ENCODE measurements around the gene PNPLA3. TPM values are rescaled to one million over a fixed set of nuclear protein-coding genes. Genes with fewer than 3 reads are reported as not detected.

PNPLA3 gene
- polyA plus RNA-seq, 1 donor from 2014 or later, result not detected

- no peak overlapping the region for H3K4me3 Mint-ChIP-seq
- peaks cover 3% of the 10 kb centered on the region for H3K36me3 Mint-ChIP-seq
Measured at GRCh38 chr22:43975041-43975440, 51.4 kb downstream of the PNPLA3 start.

GRCh38 chr22:43976861-43977795 is 53.5 kb downstream of the PNPLA3 start:
- H3K4me1 Mint-ChIP-seq, result peaks cover 0 to 2% (median 0%) of the 10 kb centered on the region in 3 donors
- no peaks in the 10 kb centered on the region for H3K27me3 Mint-ChIP-seq
- H3K36me3 Mint-ChIP-seq, result peaks cover 5% of the 10 kb centered on the region
- H3K9me3 Mint-ChIP-seq, result no peaks in the 10 kb centered on the region
- no peak overlapping the region for H3K27ac Mint-ChIP-seq
- no peak overlapping the region for H3K4me3 Mint-ChIP-seq

More at GRCh38 chr22:43975041-43975440, 51.4 kb downstream of the PNPLA3 start:
- Mint-ChIP-seq H3K27me3 (no peaks in the 10 kb centered on the region), H3K27ac (no peak overlapping the region), H3K4me1 (no peaks in the 10 kb centered on the region), H3K9me3 (no peaks in the 10 kb centered on the region)

- Mint-ChIP-seq H3K9me3 (no peaks in the 10 kb centered on the region), H3K4me3 (no peak overlapping the region), H3K27me3 (no peaks in the 10 kb centered on the region), H3K27ac (no peak overlapping the region), H3K36me3 (peaks cover 5% of the 10 kb centered on the region), H3K4me1 (peaks cover 0 to 2% (median 0%) of the 10 kb centered on the region in 3 donors)
Measured at GRCh38 chr22:43978558-43978957, 55.0 kb downstream of the PNPLA3 start.

- Mint-ChIP-seq H3K9me3 (no peaks in the 10 kb centered on the region), H3K27ac (no peak overlapping the region), H3K36me3 (peaks cover 5% of the 10 kb centered on the region), H3K27me3 (no peaks in the 10 kb centered on the region), H3K4me1 (peaks cover 0 to 2% (median 0%) of the 10 kb centered on the region in 3 donors), H3K4me3 (no peak overlapping the region)
Measured at GRCh38 chr22:43980579-43980978, 57.0 kb downstream of the PNPLA3 start.

- H3K4me3 Mint-ChIP-seq, result no peak overlapping the region
- H3K27ac Mint-ChIP-seq, result no peak overlapping the region
- H3K36me3 Mint-ChIP-seq, result peaks cover 5% of the 10 kb centered on the region
- H3K4me1 Mint-ChIP-seq, result peaks cover 0 to 2% (median 0%) of the 10 kb centered on the region in 3 donors
- no peaks in the 10 kb centered on the region for H3K9me3 Mint-ChIP-seq
- no peaks in the 10 kb centered on the region for H3K27me3 Mint-ChIP-seq
Measured at GRCh38 chr22:43980996-43981395, 57.4 kb downstream of the PNPLA3 start.

GRCh38 chr22:43983808-43984207 is 60.2 kb downstream of the PNPLA3 start:
- peaks cover 0 to 2% (median 0%) of the 10 kb centered on the region in 3 donors for H3K4me1 Mint-ChIP-seq
- no peak overlapping the region for H3K4me3 Mint-ChIP-seq
- no peaks in the 10 kb centered on the region for H3K27me3 Mint-ChIP-seq
- no peaks in the 10 kb centered on the region for H3K9me3 Mint-ChIP-seq
- H3K27ac Mint-ChIP-seq, result no peak overlapping the region
- H3K36me3 Mint-ChIP-seq, result peaks cover 5% of the 10 kb centered on the region

- Mint-ChIP-seq H3K4me1 (no peaks in the 10 kb centered on the region), H3K27ac (no peak overlapping the region), H3K4me3 (no peak overlapping the region), H3K9me3 (no peaks in the 10 kb centered on the region), H3K27me3 (no peaks in the 10 kb centered on the region), H3K36me3 (no peaks in the 10 kb centered on the region)
Measured at GRCh38 chr22:43985532-43985931, 61.9 kb downstream of the PNPLA3 start.

GRCh38 chr22:43988116-43988820 is 64.7 kb downstream of the PNPLA3 start:
- Mint-ChIP-seq H3K27ac (no peak overlapping the region), H3K9me3 (no peaks in the 10 kb centered on the region), H3K27me3 (no peaks in the 10 kb centered on the region), H3K4me3 (no peak overlapping the region), H3K4me1 (peaks cover 2 to 4% (median 3%) of the 10 kb centered on the region in 3 donors), H3K36me3 (no peaks in the 10 kb centered on the region)

- no peaks in the 10 kb centered on the region for H3K27me3 Mint-ChIP-seq
- no peaks in the 10 kb centered on the region for H3K36me3 Mint-ChIP-seq
- H3K9me3 Mint-ChIP-seq, result no peaks in the 10 kb centered on the region
- H3K27ac Mint-ChIP-seq, result no peak overlapping the region
- peaks cover 5 to 11% (median 8%) of the 10 kb centered on the region in 3 donors for H3K4me1 Mint-ChIP-seq
- H3K4me3 Mint-ChIP-seq, result no peak overlapping the region
Measured at GRCh38 chr22:43988960-43989359, 65.4 kb downstream of the PNPLA3 start.

GRCh38 chr22:43990044-43990443 is 66.4 kb downstream of the PNPLA3 start:
- H3K36me3 Mint-ChIP-seq, result no peaks in the 10 kb centered on the region
- H3K4me1 Mint-ChIP-seq, result peaks cover 8 to 18% (median 12%) of the 10 kb centered on the region in 3 donors
- no peak overlapping the region for H3K27ac Mint-ChIP-seq
- no peaks in the 10 kb centered on the region for H3K9me3 Mint-ChIP-seq
- no peak overlapping the region for H3K4me3 Mint-ChIP-seq
- no peaks in the 10 kb centered on the region for H3K27me3 Mint-ChIP-seq

- peaks cover 16 to 30% (median 21%) of the 10 kb centered on the region in 3 donors for H3K4me1 Mint-ChIP-seq
- no peaks in the 10 kb centered on the region for H3K27me3 Mint-ChIP-seq
- no peaks in the 10 kb centered on the region for H3K9me3 Mint-ChIP-seq
- H3K27ac Mint-ChIP-seq, result no peak overlapping the region
- peaks cover 3% of the 10 kb centered on the region for H3K36me3 Mint-ChIP-seq
- H3K4me3 Mint-ChIP-seq, result no peak overlapping the region
Measured at GRCh38 chr22:43991316-43992020, 67.9 kb downstream of the PNPLA3 start.

- Mint-ChIP-seq H3K27me3 (no peaks in the 10 kb centered on the region), H3K4me1 (peaks cover 23 to 33% (median 29%) of the 10 kb centered on the region in 3 donors), H3K27ac (peak overlapping the region in 1 of 3 donors; percentile 59), H3K4me3 (peak overlapping the region in 1 of 4 donors; percentile 82), H3K36me3 (peaks cover 3% of the 10 kb centered on the region), H3K9me3 (no peaks in the 10 kb centered on the region)
Measured at GRCh38 chr22:43992331-43992821, 68.8 kb downstream of the PNPLA3 start.

- H3K4me1 Mint-ChIP-seq, result peaks cover 25 to 33% (median 32%) of the 10 kb centered on the region in 3 donors
- no peaks in the 10 kb centered on the region for H3K9me3 Mint-ChIP-seq
- peaks cover 3% of the 10 kb centered on the region for H3K36me3 Mint-ChIP-seq
- peak overlapping the region in 2 of 4 donors; percentile 4 to 69 for H3K4me3 Mint-ChIP-seq
- peak overlapping the region; percentile 48 to 64 (median 50) for H3K27ac Mint-ChIP-seq
- H3K27me3 Mint-ChIP-seq, result no peaks in the 10 kb centered on the region
Measured at GRCh38 chr22:43993072-43993760, 69.6 kb downstream of the PNPLA3 start.

- Mint-ChIP-seq H3K4me3 (peak overlapping the region in 1 of 4 donors; percentile 84), H3K36me3 (peaks cover 7% of the 10 kb centered on the region), H3K4me1 (peaks cover 28 to 33% (median 32%) of the 10 kb centered on the region in 3 donors), H3K9me3 (no peaks in the 10 kb centered on the region), H3K27ac (peak overlapping the region in 1 of 3 donors; percentile 64), H3K27me3 (no peaks in the 10 kb centered on the region)
Measured at GRCh38 chr22:43994006-43994405, 70.4 kb downstream of the PNPLA3 start.

Data from IgD-negative memory B cell (primary cell).